Astrocyte (in vitro differentiated cells and primary cell): ENCODE measurements around the gene DNAH17. TPM values are rescaled to one million over a fixed set of nuclear protein-coding genes. Genes with fewer than 3 reads are reported as not detected.

Experiments used
- DNase-seq: peaks from one replicate; pipeline ENCODE4 v3.0.0-alpha.2; 2010; ENCODE audit warnings: low read depth
- FAIRE-seq: peaks from 2 replicates; lab custom pipeline; 2011; peaks lifted over from hg19 to GRCh38; lab: Jason Lieb, UNC
- H2AFZ ChIP-seq: 2 replicates; pipeline ENCODE4 v1.6.0; 2012; ENCODE audit warnings: low read depth, low read length, inconsistent platforms
- H3K27ac ChIP-seq: 2 replicates; pipeline ENCODE4 v1.5.1; 2011; ENCODE audit warnings: low read depth, low read length, inconsistent platforms
- H3K27me3 ChIP-seq: 2 replicates; pipeline ENCODE4 v1.6.0; 2011; ENCODE audit warnings: low read length, inconsistent platforms; ENCODE audit not compliant: insufficient read depth
- H3K36me3 ChIP-seq: 2 replicates; pipeline ENCODE4 v1.5.1; 2011; ENCODE audit warnings: low read length, inconsistent platforms; ENCODE audit not compliant: insufficient read depth
- H3K4me1 ChIP-seq: 2 replicates; pipeline ENCODE4 v1.5.1; 2011; ENCODE audit warnings: low read length, inconsistent platforms; ENCODE audit not compliant: insufficient read depth
- H3K4me2 ChIP-seq: 2 replicates; pipeline ENCODE4 v1.6.0; 2012; ENCODE audit warnings: low read length, inconsistent platforms
- H3K4me3 ChIP-seq: 2 replicates; pipeline ENCODE4 v1.5.1; 2011; ENCODE audit warnings: low read depth, mild to moderate bottlenecking, low read length, inconsistent platforms; ENCODE audit not compliant: insufficient read depth
- H3K79me2 ChIP-seq: 2 replicates; pipeline ENCODE4 v1.6.0; 2012; ENCODE audit warnings: mild to moderate bottlenecking, low read length, inconsistent platforms; ENCODE audit not compliant: insufficient read depth
- H3K9ac ChIP-seq: 2 replicates; pipeline ENCODE4 v1.6.0; 2012; ENCODE audit warnings: mild to moderate bottlenecking, low read length, inconsistent platforms
- H3K9me3 ChIP-seq: 2 replicates; pipeline ENCODE4 v1.5.1; 2012; ENCODE audit warnings: low read depth, mild to moderate bottlenecking, low read length, inconsistent platforms; ENCODE audit not compliant: insufficient read depth
- H4K20me1 ChIP-seq: 2 replicates; pipeline ENCODE4 v1.6.0; 2012; ENCODE audit warnings: low read length, inconsistent platforms; ENCODE audit not compliant: insufficient read depth
- H3K27ac Mint-ChIP-seq: one replicate; pipeline ENCODE4 v1.8.0; 2021; ENCODE audit warnings: mild to moderate bottlenecking, mixed read lengths; ENCODE audit not compliant: unreplicated experiment
- H3K27me3 Mint-ChIP-seq: one replicate; pipeline ENCODE4 v1.8.0; 2021; ENCODE audit warnings: low read depth, mixed read lengths; ENCODE audit not compliant: unreplicated experiment
- H3K36me3 Mint-ChIP-seq: one replicate; pipeline ENCODE4 v1.8.0; 2021; ENCODE audit warnings: low read depth, mixed read lengths; ENCODE audit not compliant: unreplicated experiment
- H3K4me1 Mint-ChIP-seq: one replicate; pipeline ENCODE4 v1.8.0; 2021; ENCODE audit warnings: low read depth, mixed read lengths; ENCODE audit not compliant: unreplicated experiment
- H3K4me3 Mint-ChIP-seq: one replicate; pipeline ENCODE4 v1.8.0; 2021; ENCODE audit warnings: mild to moderate bottlenecking, moderate library complexity, mixed read lengths; ENCODE audit not compliant: unreplicated experiment
- H3K9me3 Mint-ChIP-seq: one replicate; pipeline ENCODE4 v1.8.0; 2021; ENCODE audit warnings: mild to moderate bottlenecking, mixed read lengths; ENCODE audit not compliant: unreplicated experiment
- CTCF ChIP-seq: IDR thresholded peaks from 2 replicates; pipeline ENCODE4 v1.5.1; 2011; ENCODE audit warnings: low read depth, mild to moderate bottlenecking, inconsistent platforms, low read length, moderate library complexity; ENCODE audit not compliant: insufficient read depth
- EZH2 ChIP-seq: IDR thresholded peaks from 2 replicates; pipeline ENCODE4 v1.6.1; 2012; ENCODE audit warnings: mild to moderate bottlenecking, low read length, inconsistent platforms; ENCODE audit not compliant: insufficient read depth
- total RNA-seq: library from RNA; stranded (reverse); gene quantifications from 2 replicates; pipeline ENCODE4 v1.2.1, GENCODE V29; 2021

The DNAH17 gene
- total RNA-seq, 1 donor from 2014 or later: 0.14 TPM

- Histone ChIP-seq H3K4me2 (peak overlapping the region; percentile 64), H3K79me2 (peaks cover 93% of the 10 kb centered on the region), H3K9ac (peak overlapping the region; percentile 72), H2AFZ (no peak overlapping the region), H3K4me1 (peaks cover 68% of the 10 kb centered on the region), H4K20me1 (peaks cover 51% of the 10 kb centered on the region), H3K27me3 (no peaks in the 10 kb centered on the region), H3K4me3 (peak overlapping the region; percentile 9), H3K9me3 (no peaks in the 10 kb centered on the region), H3K36me3 (no peaks in the 10 kb centered on the region), H3K27ac (peak overlapping the region; percentile 88)
- peak overlapping the region; percentile 89 for H3K27ac Mint-ChIP-seq
- no peaks in the 10 kb centered on the region for H3K9me3 Mint-ChIP-seq
- FAIRE-seq: no peak
- H3K4me1 Mint-ChIP-seq: peaks cover 65% of the 10 kb centered on the region
- peaks cover 7% of the 10 kb centered on the region for H3K36me3 Mint-ChIP-seq
- no peaks in the 10 kb centered on the region for H3K27me3 Mint-ChIP-seq
- peak overlapping the region; percentile 42 for H3K4me3 Mint-ChIP-seq
- peak; percentile 99 for DNase-seq
- no peak for TF ChIP-seq EZH2
- TF ChIP-seq CTCF: no peak
Observed at GRCh38 chr17:78383725-78384471, 193.3 kb downstream of the DNAH17 start.

GRCh38 chr17:78381601-78382232 is 195.5 kb downstream of the DNAH17 start:
- Histone ChIP-seq H3K9me3 (no peaks in the 10 kb centered on the region), H2AFZ (no peak overlapping the region), H3K79me2 (peaks cover 77% of the 10 kb centered on the region), H3K36me3 (no peaks in the 10 kb centered on the region), H4K20me1 (peaks cover 34% of the 10 kb centered on the region), H3K4me3 (peak overlapping the region; percentile 6), H3K9ac (peak overlapping the region; percentile 27), H3K27ac (peak overlapping the region; percentile 35), H3K27me3 (no peaks in the 10 kb centered on the region), H3K4me2 (peak overlapping the region; percentile 60), H3K4me1 (peaks cover 65% of the 10 kb centered on the region)
- H3K4me1 Mint-ChIP-seq: peaks cover 58% of the 10 kb centered on the region
- TF ChIP-seq EZH2 (no peak), CTCF (no peak)
- H3K27me3 Mint-ChIP-seq: no peaks in the 10 kb centered on the region
- FAIRE-seq (no peak), DNase-seq (peak; percentile 57)
- H3K9me3 Mint-ChIP-seq: no peaks in the 10 kb centered on the region
- H3K27ac Mint-ChIP-seq: peak overlapping the region; percentile 36
- H3K36me3 Mint-ChIP-seq: peaks cover 2% of the 10 kb centered on the region
- peak overlapping the region; percentile 36 for H3K4me3 Mint-ChIP-seq

GRCh38 chr17:78380370-78380769 is 196.8 kb downstream of the DNAH17 start:
- Histone ChIP-seq H3K4me3 (no peak overlapping the region), H3K9me3 (no peaks in the 10 kb centered on the region), H3K27me3 (no peaks in the 10 kb centered on the region), H3K4me2 (peak overlapping the region; percentile 97), H3K79me2 (peaks cover 63% of the 10 kb centered on the region), H3K27ac (peak overlapping the region; percentile 97), H4K20me1 (peaks cover 22% of the 10 kb centered on the region), H3K9ac (peak overlapping the region; percentile 9), H2AFZ (no peak overlapping the region), H3K36me3 (no peaks in the 10 kb centered on the region), H3K4me1 (peaks cover 65% of the 10 kb centered on the region)
- Mint-ChIP-seq H3K4me3 (peak overlapping the region; percentile 97), H3K36me3 (peaks cover 2% of the 10 kb centered on the region), H3K27ac (peak overlapping the region; percentile 31), H3K4me1 (peaks cover 54% of the 10 kb centered on the region), H3K9me3 (no peaks in the 10 kb centered on the region), H3K27me3 (no peaks in the 10 kb centered on the region)
- TF ChIP-seq CTCF (no peak), EZH2 (no peak)
- no peak for FAIRE-seq
- DNase-seq: no peak
